HepG2 (cell line): Measurements from ENCODE around the gene KDM1B. TPM values are rescaled to one million over a fixed set of nuclear protein-coding genes. Genes with fewer than 3 reads are reported as not detected.
A peak's percentile ranks its signal among the peaks of the same experiment; 100 is the strongest.

Experiments
- CC2D1A ChIP-seq: sonication (generic); formaldehyde crosslinking; IDR thresholded peaks from 2 replicates; pipeline ENCODE4 v1.8.1; 2023; ENCODE audit warnings: mild to moderate bottlenecking, missing genetic modification reagents
- CENPT ChIP-seq: sonication (generic); formaldehyde crosslinking; IDR thresholded peaks from 2 replicates; pipeline ENCODE4 v1.8.0; 2022; ENCODE audit warnings: low read depth, mild to moderate bottlenecking, moderate library complexity, missing genetic modification reagents
- CREB3 ChIP-seq: sonication (generic); formaldehyde crosslinking; IDR thresholded peaks from 2 replicates; pipeline ENCODE4 v1.5.0; 2020; ENCODE audit warnings: missing genetic modification reagents
- FOSL1 ChIP-seq: sonication (generic); formaldehyde crosslinking; IDR thresholded peaks from 2 replicates; pipeline ENCODE4 v1.9.0; 2021; ENCODE audit warnings: missing genetic modification reagents, borderline replicate concordance
- KDM6A ChIP-seq: IDR thresholded peaks from 2 replicates; pipeline ENCODE4 v1.6.1; 2016; ENCODE audit warnings: low read depth
- KLF9 ChIP-seq: IDR thresholded peaks from 2 replicates; pipeline ENCODE4 v1.6.1; 2016; ENCODE audit warnings: low read depth
- LRRFIP1 ChIP-seq: sonication (generic); formaldehyde crosslinking; conservative IDR thresholded peaks from 2 replicates; pipeline ENCODE4 v1.4.0; 2020; ENCODE audit warnings: missing genetic modification reagents
- MEIS1 ChIP-seq: sonication (generic); formaldehyde crosslinking; IDR thresholded peaks from 2 replicates; pipeline ENCODE4 v1.9.0; 2021; ENCODE audit warnings: mild to moderate bottlenecking, missing genetic modification reagents, moderate library complexity, borderline replicate concordance
- NCOA1 ChIP-seq: sonication (generic); formaldehyde crosslinking; IDR thresholded peaks from 2 replicates; pipeline ENCODE4 v1.9.0; 2021; ENCODE audit warnings: missing genetic modification reagents
- NFATC3 ChIP-seq: sonication (generic); formaldehyde crosslinking; IDR thresholded peaks from 2 replicates; pipeline ENCODE4 v1.5.1; 2020; ENCODE audit warnings: mild to moderate bottlenecking, missing genetic modification reagents
- PITX1 ChIP-seq: sonication (generic); formaldehyde crosslinking; IDR thresholded peaks from 2 replicates; pipeline ENCODE4 v1.5.1; 2020; ENCODE audit warnings: mild to moderate bottlenecking, missing genetic modification reagents
- SIN3B ChIP-seq: fragments of 150-350 bp; IDR thresholded peaks from 2 replicates; pipeline ENCODE4 v1.6.1; 2014; ENCODE audit warnings: low read length
- TFDP2 ChIP-seq: sonication (generic); formaldehyde crosslinking; IDR thresholded peaks from 2 replicates; pipeline ENCODE4 v1.4.0; 2020; ENCODE audit warnings: missing genetic modification reagents
- XRCC5 ChIP-seq: fragments of 200-400 bp; formaldehyde crosslinking; optimal IDR thresholded peaks from 2 replicates; pipeline ENCODE3; 2017; ENCODE audit warnings: mild to moderate bottlenecking, low read length
- ZBTB20 ChIP-seq: sonication (generic); formaldehyde crosslinking; IDR thresholded peaks from 2 replicates; pipeline ENCODE4 v1.8.1; 2023; ENCODE audit warnings: missing genetic modification reagents, low read depth, mild to moderate bottlenecking, borderline replicate concordance
- ZBTB25 ChIP-seq: IDR thresholded peaks from 2 replicates; pipeline ENCODE4 v1.6.1; 2018; ENCODE audit warnings: missing genetic modification reagents
- ZC3H4 ChIP-seq: sonication (generic); formaldehyde crosslinking; IDR thresholded peaks from 2 replicates; pipeline ENCODE4 v1.4.0; 2020; ENCODE audit warnings: missing genetic modification reagents, borderline replicate concordance
- ZMYM4 ChIP-seq: sonication (generic); formaldehyde crosslinking; IDR thresholded peaks from 2 replicates; pipeline ENCODE4 v1.8.1; 2023; ENCODE audit warnings: mild to moderate bottlenecking, missing genetic modification reagents
- ZNF317 ChIP-seq: sonication (generic); formaldehyde crosslinking; IDR thresholded peaks from 2 replicates; pipeline ENCODE4 v1.5.0; 2020; ENCODE audit warnings: mild to moderate bottlenecking, missing genetic modification reagents
- ZNF574 ChIP-seq: sonication (generic); formaldehyde crosslinking; IDR thresholded peaks from 2 replicates; pipeline ENCODE4 v1.4.0; 2020; ENCODE audit warnings: missing genetic modification reagents
- ZNF605 ChIP-seq: sonication (generic); formaldehyde crosslinking; IDR thresholded peaks from 2 replicates; pipeline ENCODE4 v1.8.0; 2022; ENCODE audit warnings: mild to moderate bottlenecking, missing genetic modification reagents
- ZNF746 ChIP-seq: sonication (generic); formaldehyde crosslinking; IDR thresholded peaks from 2 replicates; pipeline ENCODE4 v1.8.0; 2022; ENCODE audit warnings: mild to moderate bottlenecking, missing genetic modification reagents
- ZNF747 ChIP-seq: sonication (generic); formaldehyde crosslinking; IDR thresholded peaks from 2 replicates; pipeline ENCODE4 v1.8.1; 2023; ENCODE audit warnings: missing genetic modification reagents, mild to moderate bottlenecking, borderline replicate concordance
- polyA plus RNA-seq, 8 experiments: library from polyadenylated mRNA; depleted of rRNA in 3 of 8; stranded (reverse) in 7 of 8; unstranded in 1 of 8; fragments of >200 nt; fragmentation: Illumina TruSeq in 4 of 8; extraction: Trizol in 4 of 8; gene quantifications; 2 replicates each; pipeline versions ENCODE4 v1.2.1 to v1.2.3, GENCODE V29; 2011 to 2016; ENCODE audit warnings: low read depth in 4 of 8, missing spikeins in 1 of 8, mixed read lengths in 1 of 8; ENCODE audit not compliant: insufficient read depth in 1 of 8
- total RNA-seq, 5 experiments: library from RNA; depleted of rRNA; stranded (reverse); fragments of >200 nt; fragmentation: Illumina TruSeq; extraction: Trizol; gene quantifications; 2 replicates each; pipeline ENCODE4 v1.2.3, GENCODE V29; 2016; ENCODE audit warnings: low read depth in 1 of 5

The KDM1B gene
- total and polyA plus RNA-seq, 2 of the 13 experiments (the other 11 are each of a cell fraction or from before 2014, with no cell fraction given): 9.8 to 13.2 TPM

GRCh38 chr6:18155150-18155863 lies at the start of gene KDM1B (continued):
- TF ChIP-seq ZNF747: no peak
- TF ChIP-seq SIN3B: no peak
- TF ChIP-seq KLF9: no peak
- no peak for TF ChIP-seq FOSL1 (CRISPR knock-in tag)
- TF ChIP-seq ZNF605 (CRISPR knock-in tag): no peak; the same call in 1 of the 2 replicates
- peak; percentile 87 for TF ChIP-seq ZMYM4 (CRISPR knock-in tag)
- no peak for TF ChIP-seq LRRFIP1 (CRISPR knock-in tag)
- no peak for TF ChIP-seq ZC3H4 (CRISPR knock-in tag)
- TF ChIP-seq PITX1: no peak; the same call in 1 of the 2 replicates
- TF ChIP-seq ZBTB20: no peak
- no peak for TF ChIP-seq NFATC3
- TF ChIP-seq NCOA1 (CRISPR knock-in tag): no peak
- no peak for TF ChIP-seq CC2D1A (CRISPR knock-in tag)
- no peak for TF ChIP-seq ZNF317
- TF ChIP-seq ZNF574 (CRISPR knock-in tag): no peak; the same call in 1 of the 2 replicates
- TF ChIP-seq ZBTB25 (CRISPR knock-in tag): peak; percentile 82
- TF ChIP-seq CENPT (CRISPR knock-in tag): no peak
- TF ChIP-seq KDM6A (CRISPR knock-in tag): no peak
- TF ChIP-seq ZNF746 (CRISPR knock-in tag): peak; percentile 67; the same call in 1 of the 2 replicates
- no peak for TF ChIP-seq MEIS1
- TF ChIP-seq XRCC5: peak; percentile 9
- TF ChIP-seq TFDP2 (CRISPR knock-in tag): peak; percentile 84
- TF ChIP-seq CREB3 (CRISPR knock-in tag): no peak
